Measurements from ENCODE around the gene C1QTNF9B. TPM values are rescaled to one million over a fixed set of nuclear protein-coding genes. Genes with fewer than 3 reads are reported as not detected.
"Not testable (repeated sequence)": the region's sequence is repeated elsewhere in the genome, so short reads cannot be mapped to it uniquely, and the experiment has no call there.

Gene C1QTNF9B
- polyA plus RNA-seq, 3 donors = not detected

- Mint-ChIP-seq H3K36me3 (peaks cover 13 to 22% of the 10 kb centered on the region in 2 donors), H3K4me3 (no peak overlapping the region), H3K9me3 (no peaks in the 10 kb centered on the region), H3K27me3 (ENCODE audit: low read depth in 3 of 3) (no peaks in the 10 kb centered on the region), H3K27ac (no peak overlapping the region), H3K4me1 (peaks cover 5% of the 10 kb centered on the region)
- Histone ChIP-seq H3K4me3 (replicated peaks in 1 of 3; ENCODE audit: low read depth in 2 of 3, low read length in 3 of 3) (no peak overlapping the region), H3K9ac (ENCODE audit: insufficient read depth, low read length, poor library complexity, severe bottlenecking) (no peak overlapping the region), H4K20me1 (ENCODE audit: insufficient read depth, low read length) (no peaks in the 10 kb centered on the region), H3K27me3 (ENCODE audit: control insufficient read depth in 2 of 2, insufficient read depth in 2 of 2, low read length in 2 of 2) (no peaks in the 10 kb centered on the region), H3K27ac (ENCODE audit: low read depth in 1 of 2, low read length in 2 of 2) (no peak overlapping the region), H3K79me2 (ENCODE audit: insufficient read depth, low read length) (peaks cover 4% of the 10 kb centered on the region), H3K4me2 (replicated peaks; ENCODE audit: extremely low read depth, low read length, poor library complexity, severe bottlenecking) (no peak overlapping the region), H2AFZ (ENCODE audit: insufficient read depth, low read depth, low read length, poor library complexity, severe bottlenecking) (no peak overlapping the region), H3K4me1 (ENCODE audit: control insufficient read depth in 1 of 2, insufficient read depth in 2 of 2, low read length in 2 of 2) (peaks cover 4% of the 10 kb centered on the region in 2 donors), H3K36me3 (replicated peaks in 1 of 2; ENCODE audit: control insufficient read depth in 1 of 2, insufficient read depth in 2 of 2, low read length in 2 of 2) (peaks cover 0 to 12% of the 10 kb centered on the region in 2 donors), H3K9me3 (replicated peaks in 1 of 2; ENCODE audit: control insufficient read depth in 1 of 2, insufficient read depth in 1 of 2, low read length in 2 of 2) (no peaks in the 10 kb centered on the region)
- no peak for TF ChIP-seq CTCF (IDR thresholded peaks at IDR 0.05)
- intact Hi-C loops (cut with micrococcal nuclease) = loop anchor here in 1 of 2 donors (10.0 kb wide), 1 partner anchor 308 kb away; the partner anchor contains the start of gene TNFRSF19
- WGBS (ENCODE audit: insufficient coverage) = no CpG with 5 or more reads among the region's 4 CpGs
- DNase-seq = no peak
These were observed 14.0 kb downstream of the C1QTNF9B start for GRCh38 chr13:23883255-23883654.

- peaks cover 13 to 22% of the 10 kb centered on the region in 2 donors for H3K36me3 Mint-ChIP-seq
- H3K27me3 Mint-ChIP-seq (ENCODE audit: low read depth in 3 of 3); H3K27ac Mint-ChIP-seq; H3K9me3 ChIP-seq (replicated peaks in 1 of 2; ENCODE audit: control insufficient read depth in 1 of 2, insufficient read depth in 1 of 2, low read length in 2 of 2); H3K27me3 ChIP-seq (ENCODE audit: control insufficient read depth in 2 of 2, insufficient read depth in 2 of 2, low read length in 2 of 2); H2AFZ ChIP-seq (ENCODE audit: insufficient read depth, low read depth, low read length, poor library complexity, severe bottlenecking); H3K9me3 Mint-ChIP-seq; DNase-seq; H3K27ac ChIP-seq (ENCODE audit: low read depth in 1 of 2, low read length in 2 of 2); H3K79me2 ChIP-seq (ENCODE audit: insufficient read depth, low read length); H3K4me1 Mint-ChIP-seq; H3K9ac ChIP-seq (ENCODE audit: insufficient read depth, low read length, poor library complexity, severe bottlenecking); H4K20me1 ChIP-seq (ENCODE audit: insufficient read depth, low read length); H3K4me3 Mint-ChIP-seq; H3K4me1 ChIP-seq (ENCODE audit: control insufficient read depth in 1 of 2, insufficient read depth in 2 of 2, low read length in 2 of 2); H3K4me2 ChIP-seq (replicated peaks; ENCODE audit: extremely low read depth, low read length, poor library complexity, severe bottlenecking); H3K4me3 ChIP-seq (replicated peaks in 1 of 3; ENCODE audit: low read depth in 2 of 3, low read length in 3 of 3): not testable (repeated sequence)
- intact Hi-C loops (cut with micrococcal nuclease) = loop anchor here in 1 of 2 donors (10.0 kb wide), 1 partner anchor 307 kb away; the partner anchor contains the start of gene TNFRSF19
- H3K36me3 ChIP-seq (replicated peaks in 1 of 2; ENCODE audit: control insufficient read depth in 1 of 2, insufficient read depth in 2 of 2, low read length in 2 of 2) = peaks cover 0 to 12% of the 10 kb centered on the region in 2 donors
- 100% methylated on average over 2 of the region's 8 CpGs for WGBS (ENCODE audit: insufficient coverage)
These were observed 15.9 kb downstream of the C1QTNF9B start for GRCh38 chr13:23881402-23881800.

GRCh38 chr13:23880493-23881401, 16.6 kb downstream of the C1QTNF9B start:
- DNase-seq; H3K4me1 Mint-ChIP-seq; H3K4me1 ChIP-seq (ENCODE audit: control insufficient read depth in 1 of 2, insufficient read depth in 2 of 2, low read length in 2 of 2); H3K27ac ChIP-seq (ENCODE audit: low read depth in 1 of 2, low read length in 2 of 2); H3K27me3 ChIP-seq (ENCODE audit: control insufficient read depth in 2 of 2, insufficient read depth in 2 of 2, low read length in 2 of 2); H2AFZ ChIP-seq (ENCODE audit: insufficient read depth, low read depth, low read length, poor library complexity, severe bottlenecking); H3K4me2 ChIP-seq (replicated peaks; ENCODE audit: extremely low read depth, low read length, poor library complexity, severe bottlenecking); H3K4me3 ChIP-seq (replicated peaks in 1 of 3; ENCODE audit: low read depth in 2 of 3, low read length in 3 of 3); H3K9me3 Mint-ChIP-seq; H4K20me1 ChIP-seq (ENCODE audit: insufficient read depth, low read length); H3K4me3 Mint-ChIP-seq; H3K79me2 ChIP-seq (ENCODE audit: insufficient read depth, low read length); H3K9me3 ChIP-seq (replicated peaks in 1 of 2; ENCODE audit: control insufficient read depth in 1 of 2, insufficient read depth in 1 of 2, low read length in 2 of 2); H3K9ac ChIP-seq (ENCODE audit: insufficient read depth, low read length, poor library complexity, severe bottlenecking); H3K27me3 Mint-ChIP-seq (ENCODE audit: low read depth in 3 of 3); H3K27ac Mint-ChIP-seq: not testable (repeated sequence)
- H3K36me3 ChIP-seq (replicated peaks in 1 of 2; ENCODE audit: control insufficient read depth in 1 of 2, insufficient read depth in 2 of 2, low read length in 2 of 2) = peaks cover 0 to 12% of the 10 kb centered on the region in 2 donors
- 80% methylated on average over 3 of the region's 18 CpGs for WGBS (ENCODE audit: insufficient coverage)
- intact Hi-C loops (cut with micrococcal nuclease) = loop anchor here in 1 of 2 donors (10.0 kb wide), 1 partner anchor 306 kb away; the partner anchor contains the start of gene TNFRSF19
- H3K36me3 Mint-ChIP-seq = peaks cover 13 to 22% of the 10 kb centered on the region in 2 donors
